Measurements from ENCODE around the gene POLA2.

Gene POLA2

GRCh38 chr11:65307298-65308229 is 45.8 kb downstream of the POLA2 start:
- DNase-seq (ENCODE audit: low read depth) = no peak

GRCh38 chr11:65308281-65308891 is 46.6 kb downstream of the POLA2 start:
- no peak for DNase-seq (ENCODE audit: low read depth)

DNA sequence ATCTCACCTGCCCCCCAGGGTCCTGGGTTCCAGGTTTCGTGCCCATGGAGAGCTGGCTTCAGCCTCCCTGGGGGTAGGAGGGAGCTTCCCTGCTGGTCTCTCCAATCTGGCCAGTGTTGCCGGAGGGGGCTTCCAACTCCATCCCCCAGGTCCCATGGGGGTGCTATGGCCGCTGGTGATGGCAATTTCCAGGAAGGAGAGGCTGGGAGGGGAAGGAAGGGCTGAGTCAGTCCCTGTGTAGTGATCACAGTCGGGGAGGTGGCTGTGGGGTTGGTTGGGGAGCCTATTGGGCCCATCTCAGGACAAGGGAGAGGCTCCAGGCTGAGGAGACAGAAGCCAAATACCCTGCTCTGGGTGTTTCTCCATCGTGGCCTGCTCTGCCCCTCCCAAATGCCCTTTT is 47.2 kb downstream of the POLA2 start:
- no peak for DNase-seq (ENCODE audit: low read depth)

DNA sequence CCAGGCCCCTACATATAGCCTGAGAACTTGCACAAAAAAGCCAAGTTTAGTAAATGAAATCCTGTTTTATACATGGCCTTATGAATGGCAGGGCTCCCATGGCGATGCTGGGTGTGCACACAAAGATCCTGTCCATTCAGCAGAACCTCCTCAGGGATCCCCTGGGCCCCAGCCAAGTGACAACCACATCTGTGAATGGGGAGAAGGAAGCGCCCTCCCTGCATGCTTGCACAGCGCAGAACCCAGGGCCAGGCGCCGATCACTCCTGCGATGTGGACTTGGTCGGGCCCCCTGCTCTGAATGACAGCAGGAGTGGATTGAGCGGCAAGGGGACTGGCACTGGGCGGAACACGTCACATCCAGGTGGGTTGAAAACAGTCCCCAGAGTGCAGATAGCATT is 48.5 kb downstream of the POLA2 start:
- no peak for DNase-seq (ENCODE audit: low read depth)

- no peak for DNase-seq (ENCODE audit: low read depth)
Observed at GRCh38 chr11:65310736-65311135, 49.0 kb downstream of the POLA2 start.

GRCh38 chr11:65311170-65311678 is 49.5 kb downstream of the POLA2 start:
- DNase-seq (ENCODE audit: low read depth) = no peak

GRCh38 chr11:65314501-65315203 is 52.9 kb downstream of the POLA2 start, which contains the start of gene CDC42EP2:
Gene CDC42EP2 (plus strand): TSS chr11:65314866. CDS start chr11:65320899, 6,033 bp downstream.
- DNase-seq (ENCODE audit: low read depth) = no peak

DNA sequence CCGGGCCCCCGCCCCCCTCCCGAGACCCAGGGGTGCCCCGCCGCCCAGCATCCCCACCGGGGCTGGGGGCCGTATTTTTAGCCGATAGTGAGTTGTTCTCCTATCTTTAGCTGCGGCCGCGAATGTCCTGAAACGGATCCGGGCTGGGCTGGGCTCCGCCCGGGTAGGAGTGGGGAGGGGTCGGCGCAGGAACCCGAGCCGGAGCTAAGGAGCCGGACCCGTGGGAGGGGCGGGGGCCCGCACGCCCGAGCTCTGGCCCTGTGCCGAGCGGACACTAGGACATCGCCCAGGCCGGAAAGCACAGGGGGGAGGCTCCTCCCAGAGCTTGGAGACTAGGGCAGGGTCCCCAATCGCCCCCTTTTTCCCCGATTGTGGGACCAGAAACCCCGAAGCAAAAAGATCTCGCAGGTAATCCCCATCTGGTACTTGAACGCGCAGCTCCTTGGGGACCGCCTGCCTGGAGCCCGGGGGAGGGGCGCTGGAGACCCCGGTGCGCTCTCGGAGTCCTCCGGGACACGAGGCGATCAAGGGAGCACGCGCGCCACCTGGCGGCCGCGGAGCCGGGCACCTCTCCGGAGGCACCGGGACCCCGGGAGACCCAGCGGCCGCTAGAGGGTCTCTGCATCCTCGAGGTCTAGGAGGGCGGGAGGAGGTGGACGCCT is 53.6 kb downstream of the POLA2 start:
- DNase-seq (ENCODE audit: low read depth) = no peak

- no peak for DNase-seq (ENCODE audit: low read depth)
Observed at GRCh38 chr11:65315866-65316226, 54.1 kb downstream of the POLA2 start.

- peak; percentile 98 for DNase-seq (ENCODE audit: low read depth)
Observed at GRCh38 chr11:65316227-65317024, 54.7 kb downstream of the POLA2 start.

DNA sequence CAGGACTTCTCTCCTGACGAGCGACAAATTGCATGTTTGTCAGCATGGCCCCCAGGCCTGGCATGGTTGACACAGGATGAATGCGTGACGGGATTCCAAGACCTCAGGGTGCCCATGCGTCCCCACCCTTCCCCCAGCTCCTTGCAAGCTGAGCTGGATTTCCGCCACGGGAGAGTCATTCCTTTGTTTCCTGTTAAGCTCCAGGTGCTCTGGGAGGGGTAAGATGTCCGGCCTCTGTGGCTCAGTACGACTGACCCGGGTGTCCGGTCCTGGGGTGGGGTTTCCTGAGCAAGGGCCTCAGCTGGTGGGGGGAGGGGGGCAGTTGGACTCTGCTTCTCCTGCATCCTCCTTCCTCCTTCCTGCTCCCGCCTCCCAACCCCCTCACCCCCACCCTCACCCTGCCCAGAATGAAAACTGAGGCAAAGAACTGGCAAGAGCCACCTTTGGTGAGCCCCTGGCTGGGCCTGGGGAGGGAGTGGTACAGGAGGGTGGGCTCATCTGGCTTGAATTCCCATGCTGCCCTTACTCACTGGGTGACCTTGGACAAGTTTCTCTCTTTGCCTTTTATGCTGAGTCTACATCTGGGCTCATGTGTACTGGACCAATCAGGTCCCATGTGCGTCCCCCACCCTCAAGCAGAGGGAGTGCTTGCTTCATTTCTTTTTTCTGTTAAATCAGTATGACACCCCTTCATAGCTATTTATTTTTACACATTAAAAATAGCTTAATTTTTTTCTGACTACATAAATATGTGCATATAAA is 55.4 kb downstream of the POLA2 start:
- no peak for DNase-seq (ENCODE audit: low read depth)

GRCh38 chr11:65320386-65321075 is 58.8 kb downstream of the POLA2 start:
- no peak for DNase-seq (ENCODE audit: low read depth)

DNA sequence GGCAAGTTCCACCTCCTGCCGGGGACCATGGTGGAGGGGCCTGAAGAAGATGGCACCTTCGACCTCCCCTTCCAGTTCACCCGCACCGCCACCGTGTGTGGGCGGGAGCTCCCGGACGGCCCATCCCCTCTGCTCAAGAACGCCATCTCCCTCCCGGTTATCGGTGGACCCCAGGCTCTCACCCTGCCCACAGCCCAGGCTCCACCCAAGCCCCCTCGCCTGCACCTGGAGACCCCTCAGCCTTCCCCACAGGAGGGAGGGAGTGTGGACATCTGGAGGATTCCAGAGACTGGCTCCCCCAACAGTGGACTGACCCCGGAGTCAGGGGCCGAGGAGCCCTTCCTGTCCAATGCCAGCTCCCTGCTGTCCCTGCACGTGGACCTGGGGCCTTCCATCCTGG is 59.3 kb downstream of the POLA2 start:
- DNase-seq (ENCODE audit: low read depth) = no peak

- no peak for DNase-seq (ENCODE audit: low read depth)
Observed at GRCh38 chr11:65321828-65322485, 60.2 kb downstream of the POLA2 start.

GRCh38 chr11:65323813-65324212 is 62.1 kb downstream of the POLA2 start:
- no peak for DNase-seq (ENCODE audit: low read depth)

GRCh38 chr11:65325435-65325834 is 63.7 kb downstream of the POLA2 start:
- DNase-seq (ENCODE audit: low read depth) = no peak

DNA sequence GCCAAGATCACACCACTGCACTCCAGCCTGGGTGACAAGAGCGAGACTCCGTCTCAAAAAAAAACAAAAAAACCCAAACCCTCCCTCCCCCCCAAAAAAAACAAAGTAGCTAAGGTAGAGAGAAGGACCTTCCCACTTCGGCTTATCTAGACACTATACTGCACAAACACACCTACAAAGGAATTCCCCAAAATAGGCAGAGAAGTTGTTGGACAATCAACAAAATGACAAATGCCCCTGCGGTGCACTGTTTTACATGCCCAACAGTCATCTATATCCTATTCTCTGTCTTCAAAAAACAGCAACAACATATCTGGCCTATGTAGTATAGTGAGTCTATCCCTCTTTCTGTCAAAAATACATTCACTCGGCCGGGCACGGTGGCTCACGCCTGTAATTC is 65.3 kb downstream of the POLA2 start:
- no peak for DNase-seq (ENCODE audit: low read depth)

- DNase-seq (ENCODE audit: low read depth) = no peak
Observed at GRCh38 chr11:65329478-65329877, 67.7 kb downstream of the POLA2 start.

GRCh38 chr11:65329944-65330403 is 68.2 kb downstream of the POLA2 start:
- peak; percentile 29 for DNase-seq (ENCODE audit: low read depth)
